Breast epithelium (tissue), 4 donors: ENCODE results near the gene PDE1C. TPM values are rescaled to one million over a fixed set of nuclear protein-coding genes. Genes with fewer than 3 reads are reported as not detected.

ENCODE experiments used
- DNase-seq, 2 donors: peaks; one replicate each; pipeline ENCODE4 v3.0.0-alpha.2; 2019; ENCODE audit warnings: low spot score in 2 of 2
- H3K27ac ChIP-seq, 2 donors: fragments of 200-600 bp; sonication (generic) in 1 of 2; one replicate each; pipeline ENCODE4 v1.5.1; 2016 to 2019; ENCODE audit warnings: mild to moderate bottlenecking in 1 of 2
- H3K27me3 ChIP-seq, 2 donors: fragments of 200-600 bp; sonication (generic) in 1 of 2; one replicate each; pipeline versions ENCODE4 v1.5.1 to v1.6.0; 2017 to 2019; ENCODE audit warnings: control low read depth in 1 of 2, mild to moderate bottlenecking in 1 of 2
- H3K36me3 ChIP-seq: fragments of 200-600 bp; one replicate; pipeline ENCODE4 v1.5.1; 2019
- H3K4me1 ChIP-seq, 2 donors: fragments of 200-600 bp; sonication (generic); one replicate each; pipeline ENCODE4 v1.5.1; 2016 to 2019; ENCODE audit warnings: control low read depth in 1 of 2
- H3K4me3 ChIP-seq, 3 donors: fragments of 200-600 bp; sonication (generic); 1 replicate in 2 of 3; 2 replicates in 1 of 3; pipeline ENCODE4 v1.5.1; 2016 to 2019; ENCODE audit warnings: mild to moderate bottlenecking in 3 of 3, moderate library complexity in 2 of 3
- H3K9me3 ChIP-seq, 2 donors: fragments of 200-600 bp; sonication (generic) in 1 of 2; one replicate each; pipeline ENCODE4 v1.5.1; 2016 to 2019; ENCODE audit warnings: control low read depth in 1 of 2
- POLR2A ChIP-seq: fragments of 450-650 bp; IDR thresholded peaks from one replicate; pipeline ENCODE4 v1.6.1; 2016; ENCODE audit warnings: antibody characterized with exemption, mild to moderate bottlenecking, moderate library complexity
- POLR2AphosphoS5 ChIP-seq, 3 donors: sonication (generic); formaldehyde crosslinking; IDR thresholded peaks; one replicate each; pipeline ENCODE4 v1.6.1; 2017; ENCODE audit warnings: antibody characterized with exemption in 3 of 3
- intact Hi-C: fragments of 100-400 bp; cut with DNase I; formaldehyde crosslinking; loops from one replicate; pipeline ENCODE4 v1.15.1; 2023; ENCODE audit warnings: low total_unique reads
- total RNA-seq, 3 donors: library from RNA; depleted of rRNA; stranded (reverse); fragments of >200 nt; gene quantifications; one replicate each; pipeline ENCODE4 v1.1.0, GENCODE V29; 2016
- TF ChIP-seq, protein P1 (sequence below), 3 donors: fragments of 450-650 bp; IDR thresholded peaks; one replicate each; pipeline ENCODE4 v1.5.1; 2016 to 2017; ENCODE audit warnings: antibody characterized with exemption in 3 of 3, mild to moderate bottlenecking in 3 of 3, moderate library complexity in 3 of 3

The PDE1C gene
- total RNA-seq, 3 donors from 2014 or later: 3.2 to 30.1 (median 18.7) TPM

DNA sequence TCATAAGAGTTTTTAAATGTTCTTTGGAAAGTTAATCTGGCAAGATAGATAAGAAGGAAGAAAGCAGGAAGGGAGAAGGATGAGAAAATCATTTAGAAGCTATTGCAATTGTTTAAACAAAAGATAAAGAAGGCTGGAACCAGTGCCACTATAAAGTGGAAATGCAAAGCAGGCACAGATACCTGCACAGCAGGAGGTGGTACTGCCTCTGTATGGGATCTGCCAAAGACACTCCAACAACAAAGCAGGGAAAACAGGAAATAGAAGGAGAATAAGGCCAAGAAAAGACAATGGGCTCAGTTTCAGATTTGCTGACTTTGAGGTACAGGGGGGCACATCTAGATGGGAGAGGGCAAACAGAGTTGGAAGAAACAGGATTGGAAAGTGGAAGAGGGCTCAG, 244.6 kb downstream of the PDE1C start:
- no peak for DNase-seq
- Histone ChIP-seq H3K36me3 (no peaks in the 10 kb centered on the region), H3K27ac (no peak overlapping the region), H3K4me3 (no peak overlapping the region), H3K9me3 (no peaks in the 10 kb centered on the region), H3K27me3 (no peaks in the 10 kb centered on the region), H3K4me1 (no peaks in the 10 kb centered on the region)
- no peak for TF ChIP-seq POLR2AphosphoS5 (IDR thresholded peaks at IDR 0.05)
- TF ChIP-seq, protein P1, sequence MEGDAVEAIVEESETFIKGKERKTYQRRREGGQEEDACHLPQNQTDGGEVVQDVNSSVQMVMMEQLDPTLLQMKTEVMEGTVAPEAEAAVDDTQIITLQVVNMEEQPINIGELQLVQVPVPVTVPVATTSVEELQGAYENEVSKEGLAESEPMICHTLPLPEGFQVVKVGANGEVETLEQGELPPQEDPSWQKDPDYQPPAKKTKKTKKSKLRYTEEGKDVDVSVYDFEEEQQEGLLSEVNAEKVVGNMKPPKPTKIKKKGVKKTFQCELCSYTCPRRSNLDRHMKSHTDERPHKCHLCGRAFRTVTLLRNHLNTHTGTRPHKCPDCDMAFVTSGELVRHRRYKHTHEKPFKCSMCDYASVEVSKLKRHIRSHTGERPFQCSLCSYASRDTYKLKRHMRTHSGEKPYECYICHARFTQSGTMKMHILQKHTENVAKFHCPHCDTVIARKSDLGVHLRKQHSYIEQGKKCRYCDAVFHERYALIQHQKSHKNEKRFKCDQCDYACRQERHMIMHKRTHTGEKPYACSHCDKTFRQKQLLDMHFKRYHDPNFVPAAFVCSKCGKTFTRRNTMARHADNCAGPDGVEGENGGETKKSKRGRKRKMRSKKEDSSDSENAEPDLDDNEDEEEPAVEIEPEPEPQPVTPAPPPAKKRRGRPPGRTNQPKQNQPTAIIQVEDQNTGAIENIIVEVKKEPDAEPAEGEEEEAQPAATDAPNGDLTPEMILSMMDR (IDR thresholded peaks at IDR 0.05): no peak
- no peak for TF ChIP-seq POLR2A
- intact Hi-C loops: no loop called here

DNA sequence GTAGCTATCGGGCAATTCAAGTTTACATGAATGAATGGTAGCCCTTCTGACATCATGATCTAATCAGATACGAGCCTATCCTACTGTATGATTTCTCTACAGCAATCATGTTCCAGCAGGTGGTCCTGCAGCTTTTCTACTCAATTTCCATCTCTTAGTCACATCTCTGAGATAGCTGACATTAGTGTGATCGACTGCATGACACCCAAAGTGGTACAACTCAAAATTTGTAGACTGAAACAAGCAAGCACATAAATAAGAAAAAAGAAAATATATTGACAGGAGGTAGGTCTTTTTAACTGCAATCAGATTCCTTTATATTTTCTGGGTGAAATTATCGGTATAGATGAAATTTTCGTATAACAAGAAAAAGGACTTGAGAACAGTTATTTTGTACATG, 251.2 kb downstream of the PDE1C start:
- intact Hi-C loops: no loop called here
- H3K36me3 ChIP-seq: no peaks in the 10 kb centered on the region
- no peak overlapping the region for H3K4me3 ChIP-seq
- H3K9me3 ChIP-seq: no peaks in the 10 kb centered on the region
- no peaks in the 10 kb centered on the region for H3K4me1 ChIP-seq
- no peak for TF ChIP-seq POLR2AphosphoS5 (IDR thresholded peaks at IDR 0.05)
- no peak for TF ChIP-seq POLR2A
- TF ChIP-seq, protein P1 (IDR thresholded peaks at IDR 0.05): no peak
- no peaks in the 10 kb centered on the region for H3K27me3 ChIP-seq
- H3K27ac ChIP-seq: no peak overlapping the region
- no peak for DNase-seq

DNA sequence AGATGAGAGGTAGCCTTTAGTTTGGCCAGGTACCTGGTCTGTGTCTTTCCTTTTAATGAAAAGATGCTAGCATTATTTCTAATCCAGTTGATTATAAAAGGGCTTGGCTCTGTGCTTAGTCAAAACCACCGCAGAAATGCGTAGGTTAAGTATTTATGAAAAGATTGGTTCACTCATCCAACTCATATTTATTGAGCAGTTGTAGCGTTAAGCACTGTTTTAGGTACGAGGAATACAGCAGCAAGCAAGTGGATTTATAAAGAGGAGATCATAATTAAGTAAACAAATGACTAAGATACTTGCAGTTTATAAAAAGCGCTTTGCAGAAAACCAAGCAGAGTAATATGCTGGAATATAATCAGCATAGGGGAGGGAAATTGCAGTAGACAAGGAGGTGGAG, 253.4 kb downstream of the PDE1C start:
- Histone ChIP-seq H3K4me1 (no peaks in the 10 kb centered on the region), H3K27ac (no peak overlapping the region), H3K36me3 (no peaks in the 10 kb centered on the region), H3K27me3 (no peaks in the 10 kb centered on the region), H3K9me3 (no peaks in the 10 kb centered on the region), H3K4me3 (no peak overlapping the region)
- no peak for DNase-seq
- intact Hi-C loops: no loop called here
- TF ChIP-seq POLR2AphosphoS5 (IDR thresholded peaks at IDR 0.05) (no peak), POLR2A (no peak)
- TF ChIP-seq, protein P1 (IDR thresholded peaks at IDR 0.05): no peak

DNA sequence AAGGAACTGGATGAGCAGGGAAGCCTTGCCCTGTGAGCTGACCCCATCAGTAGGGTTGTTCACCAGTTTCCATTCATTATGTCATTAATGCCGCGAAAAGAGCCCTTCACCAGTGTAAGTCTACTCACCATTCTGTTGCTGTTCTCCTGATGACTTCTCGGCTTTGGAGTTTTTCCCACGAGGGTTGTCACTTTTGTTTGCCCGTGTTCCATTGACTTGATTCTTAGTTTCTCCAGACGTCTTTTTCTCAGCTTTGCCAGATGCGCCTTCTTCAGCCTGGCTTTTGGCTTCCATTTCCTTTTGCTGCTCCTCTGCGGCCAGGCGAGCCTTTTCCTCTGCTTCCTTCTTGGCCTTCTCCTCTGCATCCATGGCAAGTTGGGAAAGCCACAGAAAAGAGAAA, 254.4 kb downstream of the PDE1C start:
- Histone ChIP-seq H3K4me1 (no peaks in the 10 kb centered on the region), H3K27ac (no peak overlapping the region), H3K9me3 (no peaks in the 10 kb centered on the region), H3K27me3 (no peaks in the 10 kb centered on the region), H3K36me3 (no peaks in the 10 kb centered on the region), H3K4me3 (no peak overlapping the region)
- intact Hi-C loops: no loop called here
- TF ChIP-seq, protein P1 (IDR thresholded peaks at IDR 0.05): no peak
- no peak for TF ChIP-seq POLR2A
- no peak for TF ChIP-seq POLR2AphosphoS5 (IDR thresholded peaks at IDR 0.05)
- no peak for DNase-seq

DNA sequence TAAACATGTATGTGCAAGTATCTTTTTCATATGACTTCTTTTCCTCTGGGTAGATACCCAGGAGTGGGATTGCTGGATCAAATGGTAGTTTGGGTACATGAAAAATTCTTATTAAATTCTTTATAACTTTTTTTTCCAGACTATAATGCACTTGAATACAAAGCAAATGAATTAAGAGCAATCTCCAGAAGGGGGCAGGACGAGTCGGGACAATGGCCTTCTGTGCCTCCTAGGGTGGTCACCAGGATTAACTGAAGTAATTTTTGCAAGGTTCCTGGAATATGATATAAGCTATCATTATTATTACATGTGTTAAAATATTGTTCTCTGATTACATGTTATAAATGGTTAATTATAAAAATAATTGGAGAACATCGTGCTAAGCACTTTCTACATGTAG, 256.0 kb downstream of the PDE1C start:
- no peak overlapping the region for H3K27ac ChIP-seq
- intact Hi-C loops: no loop called here
- no peaks in the 10 kb centered on the region for H3K9me3 ChIP-seq
- H3K4me1 ChIP-seq: no peaks in the 10 kb centered on the region
- H3K36me3 ChIP-seq: no peaks in the 10 kb centered on the region
- TF ChIP-seq, protein P1 (IDR thresholded peaks at IDR 0.05): no peak
- TF ChIP-seq POLR2AphosphoS5 (IDR thresholded peaks at IDR 0.05) (no peak), POLR2A (no peak)
- no peaks in the 10 kb centered on the region for H3K27me3 ChIP-seq
- no peak overlapping the region for H3K4me3 ChIP-seq
- DNase-seq: no peak
